Measurements from ENCODE around the gene LILRA2.
"Not testable (repeated sequence)": the region's sequence is repeated elsewhere in the genome, so short reads cannot be mapped to it uniquely, and the experiment has no call there.

LILRA2 gene

GRCh38 chr19:54587026-54587425 is 13.4 kb downstream of the LILRA2 start (continued):
- TF ChIP-seq CREB5 (CRISPR knock-in tag; IDR thresholded peaks at IDR 0.05; ENCODE audit: low read depth): no peak
- no peak for TF ChIP-seq RARB (CRISPR knock-in tag; IDR thresholded peaks at IDR 0.05)
- no peak for TF ChIP-seq SNAI2 (CRISPR knock-in tag; IDR thresholded peaks at IDR 0.05)

- ATAC-seq: not testable (repeated sequence)
Observed at GRCh38 chr19:54593445-54593844, 19.9 kb downstream of the LILRA2 start, which contains the start of gene LILRA1. TSS of gene LILRA1 (plus strand) at chr19:54593632. CDS start at chr19:54594245, 613 bp downstream.

GRCh38 chr19:54593931-54594626 is 20.5 kb downstream of the LILRA2 start:
- not testable (repeated sequence) for ATAC-seq

GRCh38 chr19:54594737-54595136 is 21.1 kb downstream of the LILRA2 start:
- no peak for ATAC-seq
- no peak for TF ChIP-seq TCF4 (CRISPR knock-in tag; IDR thresholded peaks at IDR 0.05; ENCODE audit: borderline replicate concordance)
- no peak for TF ChIP-seq ZNF70 (CRISPR knock-in tag; IDR thresholded peaks at IDR 0.05)
- TF ChIP-seq ISL1 (CRISPR knock-in tag; IDR thresholded peaks at IDR 0.05): no peak
- TF ChIP-seq ZFP3 (CRISPR knock-in tag; IDR thresholded peaks at IDR 0.05): no peak
- no peak for TF ChIP-seq CSDC2 (CRISPR knock-in tag; IDR thresholded peaks at IDR 0.05)
- TF ChIP-seq PPARA (CRISPR knock-in tag; IDR thresholded peaks at IDR 0.05; ENCODE audit: borderline replicate concordance): no peak
- no peak for TF ChIP-seq TOX (CRISPR knock-in tag; IDR thresholded peaks at IDR 0.05; ENCODE audit: borderline replicate concordance)
- TF ChIP-seq ZNF8 (CRISPR knock-in tag; IDR thresholded peaks at IDR 0.05): no peak

- ATAC-seq: not testable (repeated sequence)
Observed at GRCh38 chr19:54595680-54596436, 22.3 kb downstream of the LILRA2 start.

- ATAC-seq: no peak
- TF ChIP-seq CSDC2 (CRISPR knock-in tag; IDR thresholded peaks at IDR 0.05): no peak
- TF ChIP-seq TOX (CRISPR knock-in tag; IDR thresholded peaks at IDR 0.05; ENCODE audit: borderline replicate concordance): no peak
- TF ChIP-seq ZC3H10 (CRISPR knock-in tag; IDR thresholded peaks at IDR 0.05): no peak
- no peak for TF ChIP-seq ZNF70 (CRISPR knock-in tag; IDR thresholded peaks at IDR 0.05)
- TF ChIP-seq OSR1 (CRISPR knock-in tag; IDR thresholded peaks at IDR 0.05): no peak
- TF ChIP-seq CREB5 (CRISPR knock-in tag; IDR thresholded peaks at IDR 0.05; ENCODE audit: low read depth): no peak
- no peak for TF ChIP-seq CSRNP3 (CRISPR knock-in tag; IDR thresholded peaks at IDR 0.05)
- no peak for TF ChIP-seq ARNTL (CRISPR knock-in tag; IDR thresholded peaks at IDR 0.05; ENCODE audit: borderline replicate concordance, low read depth)
Observed at GRCh38 chr19:54600212-54600611, 26.6 kb downstream of the LILRA2 start.

- TF ChIP-seq GLIS3 (CRISPR knock-in tag; IDR thresholded peaks at IDR 0.05) (no peak), ZNF8 (CRISPR knock-in tag; IDR thresholded peaks at IDR 0.05) (no peak), ZFP3 (CRISPR knock-in tag; IDR thresholded peaks at IDR 0.05) (no peak), TOX (CRISPR knock-in tag; IDR thresholded peaks at IDR 0.05; ENCODE audit: borderline replicate concordance) (no peak), ZFP30 (CRISPR knock-in tag; IDR thresholded peaks at IDR 0.05) (no peak), RARB (CRISPR knock-in tag; IDR thresholded peaks at IDR 0.05) (no peak), PPARA (CRISPR knock-in tag; IDR thresholded peaks at IDR 0.05; ENCODE audit: borderline replicate concordance) (no peak), CREB5 (CRISPR knock-in tag; IDR thresholded peaks at IDR 0.05; ENCODE audit: low read depth) (no peak), ISL1 (CRISPR knock-in tag; IDR thresholded peaks at IDR 0.05) (no peak), ZNF565 (CRISPR knock-in tag; conservative IDR thresholded peaks at IDR 0.05; ENCODE audit: low read depth) (no peak), ZNF70 (CRISPR knock-in tag; IDR thresholded peaks at IDR 0.05) (no peak), CSRNP3 (CRISPR knock-in tag; IDR thresholded peaks at IDR 0.05) (no peak), TCF4 (CRISPR knock-in tag; IDR thresholded peaks at IDR 0.05; ENCODE audit: borderline replicate concordance) (no peak), CSDC2 (CRISPR knock-in tag; IDR thresholded peaks at IDR 0.05) (no peak), BACH2 (CRISPR knock-in tag; IDR thresholded peaks at IDR 0.05; ENCODE audit: borderline replicate concordance) (no peak), OSR1 (CRISPR knock-in tag; IDR thresholded peaks at IDR 0.05) (no peak), PATZ1 (CRISPR knock-in tag; IDR thresholded peaks at IDR 0.05; ENCODE audit: borderline replicate concordance) (no peak)
- no peak for ATAC-seq
Observed at GRCh38 chr19:54606230-54606629, 32.6 kb downstream of the LILRA2 start.

Data from SK-N-SH treated with all-trans-retinoic acid at 6 μM for 48 hours (cell line).